GM06990 (cell line): ENCODE data around the gene ZNF654.
A peak's percentile ranks its signal among the peaks of the same experiment; 100 is the strongest.

Experiments used
- DNase-seq: peaks from one replicate; pipeline ENCODE4 v3.0.0-alpha.2; 2011; ENCODE audit not compliant: insufficient read length; ENCODE audit errors: extremely low read depth
- H3K27me3 ChIP-seq: replicated peaks from 2 replicates; pipeline ENCODE4 v1.6.0; 2011; ENCODE audit warnings: low read length; ENCODE audit not compliant: control insufficient read depth, insufficient read depth
- H3K36me3 ChIP-seq: 2 replicates; pipeline ENCODE4 v1.5.1; 2011; ENCODE audit warnings: low read length; ENCODE audit not compliant: control insufficient read depth, insufficient read depth
- H3K4me3 ChIP-seq: replicated peaks from 2 replicates; pipeline ENCODE4 v1.5.1; 2011; ENCODE audit warnings: low read depth, mild to moderate bottlenecking, control low read depth, low read length
- TF ChIP-seq, protein P1 (sequence below): IDR thresholded peaks from 2 replicates; pipeline ENCODE4 v1.5.1; 2011; ENCODE audit warnings: low read length, control low read depth, mild to moderate bottlenecking, inconsistent platforms; ENCODE audit not compliant: insufficient read depth, poor library complexity, severe bottlenecking

Gene ZNF654

DNA sequence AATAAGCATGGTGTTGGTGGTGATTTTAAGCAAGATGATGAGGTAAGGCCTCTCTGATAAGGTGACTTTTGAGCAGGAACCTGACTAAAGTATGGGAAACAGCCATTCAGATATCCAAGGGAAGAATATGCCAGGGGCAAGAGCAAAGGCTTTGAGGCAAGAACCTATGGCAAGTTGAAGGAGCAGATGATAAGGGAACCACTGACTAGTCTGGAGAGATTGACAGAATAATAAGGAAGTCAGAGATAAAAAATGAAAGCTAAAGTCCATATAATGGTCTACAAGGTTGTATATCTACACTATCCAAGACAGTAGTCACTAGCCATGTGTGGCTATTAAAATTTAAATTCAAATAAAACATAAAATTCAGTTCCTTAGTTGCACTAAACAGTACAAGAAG is 88.2 kb downstream of the ZNF654 start:
- Histone ChIP-seq H3K36me3 (no peaks in the 10 kb centered on the region), H3K27me3 (no peaks in the 10 kb centered on the region), H3K4me3 (no peak overlapping the region)
- DNase-seq: no peak
- TF ChIP-seq, protein P1, sequence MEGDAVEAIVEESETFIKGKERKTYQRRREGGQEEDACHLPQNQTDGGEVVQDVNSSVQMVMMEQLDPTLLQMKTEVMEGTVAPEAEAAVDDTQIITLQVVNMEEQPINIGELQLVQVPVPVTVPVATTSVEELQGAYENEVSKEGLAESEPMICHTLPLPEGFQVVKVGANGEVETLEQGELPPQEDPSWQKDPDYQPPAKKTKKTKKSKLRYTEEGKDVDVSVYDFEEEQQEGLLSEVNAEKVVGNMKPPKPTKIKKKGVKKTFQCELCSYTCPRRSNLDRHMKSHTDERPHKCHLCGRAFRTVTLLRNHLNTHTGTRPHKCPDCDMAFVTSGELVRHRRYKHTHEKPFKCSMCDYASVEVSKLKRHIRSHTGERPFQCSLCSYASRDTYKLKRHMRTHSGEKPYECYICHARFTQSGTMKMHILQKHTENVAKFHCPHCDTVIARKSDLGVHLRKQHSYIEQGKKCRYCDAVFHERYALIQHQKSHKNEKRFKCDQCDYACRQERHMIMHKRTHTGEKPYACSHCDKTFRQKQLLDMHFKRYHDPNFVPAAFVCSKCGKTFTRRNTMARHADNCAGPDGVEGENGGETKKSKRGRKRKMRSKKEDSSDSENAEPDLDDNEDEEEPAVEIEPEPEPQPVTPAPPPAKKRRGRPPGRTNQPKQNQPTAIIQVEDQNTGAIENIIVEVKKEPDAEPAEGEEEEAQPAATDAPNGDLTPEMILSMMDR: no peak

DNA sequence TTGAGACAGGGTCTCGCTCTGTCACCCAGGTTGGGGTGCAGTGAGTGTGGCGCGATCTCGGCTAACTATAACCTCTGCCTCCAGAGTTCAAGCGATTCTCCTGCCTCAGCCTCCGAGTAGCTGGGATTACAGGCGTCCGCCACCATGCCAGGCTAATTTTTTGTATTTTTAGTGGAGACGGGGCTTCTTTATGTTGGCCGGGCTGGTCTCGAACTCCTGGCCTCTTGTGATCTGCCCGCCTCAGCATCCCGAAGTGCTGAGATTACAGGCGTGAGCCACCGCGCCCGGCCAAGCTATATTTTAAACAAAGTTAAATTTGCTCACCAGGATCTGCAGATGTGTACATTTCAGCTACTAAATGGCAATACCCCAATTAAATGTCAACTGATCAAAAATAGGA is 89.6 kb downstream of the ZNF654 start:
- peak overlapping the region; percentile 100 for H3K4me3 ChIP-seq
- no peaks in the 10 kb centered on the region for H3K27me3 ChIP-seq
- no peaks in the 10 kb centered on the region; the same call in 1 of the 2 replicates for H3K36me3 ChIP-seq
- no peak for DNase-seq
- TF ChIP-seq, protein P1: no peak

DNA sequence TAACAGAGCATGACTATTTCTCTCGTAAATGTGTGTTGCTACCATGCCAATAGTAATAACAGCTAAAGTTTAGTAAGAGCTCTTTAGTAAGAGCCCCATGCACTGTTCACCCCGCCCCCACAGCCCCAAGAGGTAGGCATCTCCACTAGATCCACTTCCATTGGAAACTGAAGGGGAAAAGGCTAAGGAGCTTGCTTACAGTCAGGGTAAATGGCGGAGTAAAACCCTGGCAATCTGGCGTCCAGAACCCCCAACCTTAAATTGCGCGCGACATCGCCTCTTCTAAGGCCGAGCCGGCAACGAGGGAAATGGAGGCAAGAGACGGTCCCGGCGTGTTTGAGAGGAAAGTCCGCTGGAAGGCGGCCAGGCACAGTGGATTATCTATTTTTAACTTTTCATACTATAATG is 90.0 kb downstream of the ZNF654 start:
- Histone ChIP-seq H3K27me3 (no peaks in the 10 kb centered on the region), H3K4me3 (peak overlapping the region; percentile 100), H3K36me3 (no peaks in the 10 kb centered on the region; the same call in 1 of the 2 replicates)
- TF ChIP-seq, protein P1: no peak
- DNase-seq: no peak

DNA sequence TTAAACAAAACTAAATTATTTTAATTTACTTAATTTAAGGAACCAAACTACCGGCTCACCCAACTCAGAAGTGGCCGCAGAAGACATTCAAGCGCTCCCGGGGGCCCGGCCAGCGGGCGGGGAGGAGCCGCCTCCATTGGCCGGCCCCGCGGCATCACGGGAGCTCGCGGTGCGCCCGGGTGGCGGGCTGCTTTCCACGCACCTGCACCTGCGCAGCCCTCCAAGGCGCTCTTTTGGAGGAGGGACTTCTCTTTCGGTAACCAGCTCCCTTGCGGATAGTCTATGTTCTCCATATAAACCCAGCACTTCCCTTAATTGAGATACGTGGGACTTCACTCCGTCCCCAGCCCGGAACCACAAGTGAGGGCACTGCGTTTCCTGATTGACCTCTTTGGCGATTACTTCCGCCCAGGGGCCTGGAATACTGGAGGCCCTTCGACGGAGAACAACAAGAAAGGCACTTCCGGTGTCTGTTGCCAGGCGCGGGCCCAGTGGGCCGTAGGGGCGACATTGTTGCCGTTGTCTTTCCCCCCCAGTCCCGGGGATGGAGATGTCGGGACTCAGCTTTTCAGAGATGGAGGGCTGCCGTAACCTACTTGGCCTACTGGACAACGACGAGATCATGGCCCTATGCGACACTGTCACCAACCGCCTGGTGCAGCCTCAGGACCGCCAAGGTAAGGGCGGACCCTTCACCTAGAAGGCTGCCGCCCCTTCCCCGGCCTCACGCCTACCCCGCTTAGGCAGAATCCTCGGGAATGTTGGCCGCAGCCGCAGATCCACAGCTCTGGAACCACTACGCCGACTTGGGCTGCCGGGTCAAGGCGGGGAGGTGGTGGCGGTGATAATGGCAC is 90.7 kb downstream of the ZNF654 start, which contains the start of gene C3orf38:
C3orf38 (plus strand) TSS at position 451 of the 854 bp plus-strand sequence; CDS start at position 545, 94 bp downstream.
- TF ChIP-seq, protein P1: no peak
- no peaks in the 10 kb centered on the region for H3K27me3 ChIP-seq
- H3K36me3 ChIP-seq: no peaks in the 10 kb centered on the region; the same call in 1 of the 2 replicates
- peak; percentile 89 for DNase-seq
- H3K4me3 ChIP-seq: peak within 1 kb of the TSS; percentile 100

DNA sequence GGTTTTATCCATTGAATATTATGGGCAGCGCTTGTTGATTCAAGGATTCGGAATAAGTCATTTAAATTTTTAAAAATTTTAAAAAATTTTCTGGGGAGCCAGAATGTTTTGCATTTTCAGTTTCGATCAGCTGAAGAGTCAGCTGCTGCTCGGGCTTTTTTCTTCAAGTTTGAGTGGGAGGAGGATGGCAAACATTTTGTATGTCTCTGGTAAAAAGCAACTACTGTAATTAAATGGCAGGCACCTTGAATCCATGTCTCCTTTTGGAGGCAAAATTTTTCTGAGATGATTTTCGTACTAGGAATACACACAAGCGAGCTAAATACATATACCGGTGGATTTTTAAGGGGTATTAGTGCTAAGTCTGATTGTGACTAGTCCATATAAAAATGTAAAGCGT is 91.3 kb downstream of the ZNF654 start:
- DNase-seq: no peak
- H3K27me3 ChIP-seq: no peaks in the 10 kb centered on the region
- H3K36me3 ChIP-seq: no peaks in the 10 kb centered on the region; the same call in 1 of the 2 replicates
- TF ChIP-seq, protein P1: no peak
- peak overlapping the region; percentile 100 for H3K4me3 ChIP-seq
